ENCODE results near the gene APBB1IP.

APBB1IP gene

GRCh38 chr10:26430641-26431163 is 7.4 kb upstream of the APBB1IP start:
- H3K4me3 ChIP-seq (ENCODE audit: low read length): no peak overlapping the region
- H3K27me3 ChIP-seq (ENCODE audit: insufficient read depth, low read length): no peaks in the 10 kb centered on the region
- H3K4me1 ChIP-seq (ENCODE audit: insufficient read depth, low read length): no peaks in the 10 kb centered on the region
- no peak overlapping the region for H2AFZ ChIP-seq (ENCODE audit: low read depth, low read length)
- no peaks in the 10 kb centered on the region for H3K36me3 ChIP-seq (ENCODE audit: insufficient read depth, low read length)
- no peaks in the 10 kb centered on the region for H3K9me3 ChIP-seq (ENCODE audit: low read length)

GRCh38 chr10:26432938-26433337 is 5.2 kb upstream of the APBB1IP start:
- no peak overlapping the region for H3K4me3 ChIP-seq (ENCODE audit: low read length)
- H2AFZ ChIP-seq (ENCODE audit: low read depth, low read length): no peak overlapping the region

GRCh38 chr10:26435852-26436251 is 2.3 kb upstream of the APBB1IP start:
- no peaks in the 10 kb centered on the region for H3K36me3 ChIP-seq (ENCODE audit: insufficient read depth, low read length)
- H3K9me3 ChIP-seq (ENCODE audit: low read length): no peaks in the 10 kb centered on the region
- no peak overlapping the region for H2AFZ ChIP-seq (ENCODE audit: low read depth, low read length)
- H3K4me3 ChIP-seq (ENCODE audit: low read length): no peak overlapping the region
- H3K27me3 ChIP-seq (ENCODE audit: insufficient read depth, low read length): peaks cover 28% of the 10 kb centered on the region
- no peaks in the 10 kb centered on the region for H3K4me1 ChIP-seq (ENCODE audit: insufficient read depth, low read length)

More at GRCh38 chr10:26432938-26433337, 5.2 kb upstream of the APBB1IP start:
- no peaks in the 10 kb centered on the region for H3K36me3 ChIP-seq (ENCODE audit: insufficient read depth, low read length)
- H3K4me1 ChIP-seq (ENCODE audit: insufficient read depth, low read length): no peaks in the 10 kb centered on the region
- H3K9me3 ChIP-seq (ENCODE audit: low read length): no peaks in the 10 kb centered on the region
- H3K27me3 ChIP-seq (ENCODE audit: insufficient read depth, low read length): peaks cover 9% of the 10 kb centered on the region

GRCh38 chr10:26436848-26437247 is 1.3 kb upstream of the APBB1IP start:
- H3K27me3 ChIP-seq (ENCODE audit: insufficient read depth, low read length): peaks cover 28% of the 10 kb centered on the region
- H3K9me3 ChIP-seq (ENCODE audit: low read length): no peaks in the 10 kb centered on the region
- H3K4me3 ChIP-seq (ENCODE audit: low read length): no peak overlapping the region
- H2AFZ ChIP-seq (ENCODE audit: low read depth, low read length): no peak overlapping the region
- H3K36me3 ChIP-seq (ENCODE audit: insufficient read depth, low read length): no peaks in the 10 kb centered on the region
- no peaks in the 10 kb centered on the region for H3K4me1 ChIP-seq (ENCODE audit: insufficient read depth, low read length)

- H3K27me3 ChIP-seq (ENCODE audit: insufficient read depth, low read length): peaks cover 28% of the 10 kb centered on the region
- no peak overlapping the region for H3K4me3 ChIP-seq (ENCODE audit: low read length)
- no peaks in the 10 kb centered on the region for H3K9me3 ChIP-seq (ENCODE audit: low read length)
- H2AFZ ChIP-seq (ENCODE audit: low read depth, low read length): no peak overlapping the region
- H3K4me1 ChIP-seq (ENCODE audit: insufficient read depth, low read length): no peaks in the 10 kb centered on the region
- no peaks in the 10 kb centered on the region for H3K36me3 ChIP-seq (ENCODE audit: insufficient read depth, low read length)
Observed at GRCh38 chr10:26438534-26439341, 597 bp downstream of the APBB1IP start.

- H3K9me3 ChIP-seq (ENCODE audit: low read length): no peaks in the 10 kb centered on the region
- no peak overlapping the region for H2AFZ ChIP-seq (ENCODE audit: low read depth, low read length)
- H3K36me3 ChIP-seq (ENCODE audit: insufficient read depth, low read length): no peaks in the 10 kb centered on the region
- H3K27me3 ChIP-seq (ENCODE audit: insufficient read depth, low read length): peaks cover 28% of the 10 kb centered on the region
- H3K4me3 ChIP-seq (ENCODE audit: low read length): no peak overlapping the region
- H3K4me1 ChIP-seq (ENCODE audit: insufficient read depth, low read length): no peaks in the 10 kb centered on the region
Observed at GRCh38 chr10:26439406-26440087, 1.4 kb downstream of the APBB1IP start.

- Histone ChIP-seq H3K4me3 (ENCODE audit: low read length) (no peak overlapping the region), H3K27me3 (ENCODE audit: insufficient read depth, low read length) (peaks cover 28% of the 10 kb centered on the region), H3K9me3 (ENCODE audit: low read length) (no peaks in the 10 kb centered on the region), H3K4me1 (ENCODE audit: insufficient read depth, low read length) (no peaks in the 10 kb centered on the region), H3K36me3 (ENCODE audit: insufficient read depth, low read length) (no peaks in the 10 kb centered on the region), H2AFZ (ENCODE audit: low read depth, low read length) (no peak overlapping the region)
Observed at GRCh38 chr10:26440088-26440470, 1.9 kb downstream of the APBB1IP start.

GRCh38 chr10:26441491-26442214 is 3.5 kb downstream of the APBB1IP start:
- H3K4me3 ChIP-seq (ENCODE audit: low read length): no peak overlapping the region

GRCh38 chr10:26445411-26446031 is 7.4 kb downstream of the APBB1IP start:
- Histone ChIP-seq H3K4me1 (ENCODE audit: insufficient read depth, low read length) (no peaks in the 10 kb centered on the region), H3K9me3 (ENCODE audit: low read length) (no peaks in the 10 kb centered on the region), H3K4me3 (ENCODE audit: low read length) (no peak overlapping the region), H3K27me3 (ENCODE audit: insufficient read depth, low read length) (no peaks in the 10 kb centered on the region), H2AFZ (ENCODE audit: low read depth, low read length) (no peak overlapping the region), H3K36me3 (ENCODE audit: insufficient read depth, low read length) (no peaks in the 10 kb centered on the region)

More at GRCh38 chr10:26441491-26442214, 3.5 kb downstream of the APBB1IP start:
- no peaks in the 10 kb centered on the region for H3K9me3 ChIP-seq (ENCODE audit: low read length)
- H3K27me3 ChIP-seq (ENCODE audit: insufficient read depth, low read length): peaks cover 28% of the 10 kb centered on the region
- no peaks in the 10 kb centered on the region for H3K4me1 ChIP-seq (ENCODE audit: insufficient read depth, low read length)
- H2AFZ ChIP-seq (ENCODE audit: low read depth, low read length): no peak overlapping the region
- H3K36me3 ChIP-seq (ENCODE audit: insufficient read depth, low read length): no peaks in the 10 kb centered on the region

- Histone ChIP-seq H3K27me3 (ENCODE audit: insufficient read depth, low read length) (no peaks in the 10 kb centered on the region), H3K9me3 (ENCODE audit: low read length) (no peaks in the 10 kb centered on the region), H2AFZ (ENCODE audit: low read depth, low read length) (no peak overlapping the region), H3K4me3 (ENCODE audit: low read length) (no peak overlapping the region), H3K4me1 (ENCODE audit: insufficient read depth, low read length) (no peaks in the 10 kb centered on the region), H3K36me3 (ENCODE audit: insufficient read depth, low read length) (no peaks in the 10 kb centered on the region)
Observed at GRCh38 chr10:26446258-26446657, 8.1 kb downstream of the APBB1IP start.

GRCh38 chr10:26448292-26448691 is 10.2 kb downstream of the APBB1IP start:
- H3K4me3 ChIP-seq (ENCODE audit: low read length): no peak overlapping the region
- no peaks in the 10 kb centered on the region for H3K36me3 ChIP-seq (ENCODE audit: insufficient read depth, low read length)
- no peak overlapping the region for H2AFZ ChIP-seq (ENCODE audit: low read depth, low read length)
- H3K4me1 ChIP-seq (ENCODE audit: insufficient read depth, low read length): no peaks in the 10 kb centered on the region
- H3K9me3 ChIP-seq (ENCODE audit: low read length): no peaks in the 10 kb centered on the region
- no peaks in the 10 kb centered on the region for H3K27me3 ChIP-seq (ENCODE audit: insufficient read depth, low read length)

GRCh38 chr10:26448706-26449435 is 10.7 kb downstream of the APBB1IP start:
- H2AFZ ChIP-seq (ENCODE audit: low read depth, low read length): no peak overlapping the region
- H3K4me1 ChIP-seq (ENCODE audit: insufficient read depth, low read length): no peaks in the 10 kb centered on the region
- H3K4me3 ChIP-seq (ENCODE audit: low read length): no peak overlapping the region
- no peaks in the 10 kb centered on the region for H3K27me3 ChIP-seq (ENCODE audit: insufficient read depth, low read length)
- H3K9me3 ChIP-seq (ENCODE audit: low read length): no peaks in the 10 kb centered on the region
- no peaks in the 10 kb centered on the region for H3K36me3 ChIP-seq (ENCODE audit: insufficient read depth, low read length)
